ENCODE results near the gene LRRC28. TPM values are rescaled to one million over a fixed set of nuclear protein-coding genes. Genes with fewer than 3 reads are reported as not detected.
"Not testable (repeated sequence)": the region's sequence is repeated elsewhere in the genome, so short reads cannot be mapped to it uniquely, and the experiment has no call there.

The LRRC28 gene
- polyA plus RNA-seq, 3 donors = 34.0 to 39.2 (median 37.9) TPM

DNA sequence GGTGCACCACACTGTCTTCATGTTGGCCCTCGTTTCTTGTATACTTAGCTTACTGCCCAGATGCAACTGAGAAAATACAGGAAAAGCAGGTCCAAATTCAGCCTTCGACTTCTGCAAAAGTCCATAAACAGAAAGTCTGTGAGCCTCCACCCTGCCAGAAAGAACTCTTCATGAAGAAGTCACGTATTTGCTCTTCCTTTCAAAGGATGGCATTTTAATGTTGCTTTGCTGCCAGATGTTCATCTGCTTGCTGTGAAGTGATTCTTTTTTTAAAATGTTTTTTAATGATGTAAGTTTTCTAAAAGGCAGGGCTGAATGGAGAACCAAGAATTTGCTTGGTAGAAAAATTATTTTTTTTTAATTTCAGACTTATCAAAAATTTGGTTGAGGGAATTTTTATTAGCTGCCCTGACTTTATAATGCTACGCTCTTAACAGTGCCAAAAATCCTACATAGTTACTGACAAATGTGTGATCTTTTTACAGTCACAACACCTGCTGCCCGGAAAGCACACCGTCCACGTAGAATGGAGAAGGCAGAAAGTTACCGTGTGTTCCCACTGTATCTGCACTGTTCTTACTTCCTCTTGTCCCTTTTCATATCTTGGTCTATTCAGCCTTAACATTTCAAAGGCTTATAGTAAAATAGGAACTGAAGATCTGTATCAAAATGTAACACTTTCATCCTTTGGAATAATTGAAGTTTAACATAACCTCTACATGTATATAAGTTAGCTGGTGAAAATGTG, 136.3 kb downstream of the LRRC28 start:
- DNase-seq (ENCODE audit: low read depth in 3 of 3, low spot score in 2 of 3) = no peak

DNA sequence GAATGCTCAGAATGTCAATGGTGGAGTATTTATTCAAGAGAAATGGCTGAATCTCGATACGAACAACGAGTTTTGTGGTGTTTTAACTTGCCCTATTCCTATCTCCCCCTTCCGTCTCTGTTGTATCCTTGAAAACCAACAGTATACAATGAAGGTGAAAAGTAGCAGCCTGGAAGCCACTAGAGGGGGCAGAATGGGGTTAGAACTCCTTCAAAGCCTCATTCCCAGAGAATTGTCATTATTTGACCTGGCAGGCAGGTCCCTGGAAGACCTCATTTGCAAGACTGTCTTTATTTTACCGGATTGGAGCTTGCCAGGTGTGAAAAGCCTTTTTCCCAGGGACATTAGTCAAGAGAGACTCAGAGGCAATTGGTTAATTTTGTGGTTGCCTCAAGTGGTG, 139.4 kb downstream of the LRRC28 start:
- no peak for DNase-seq (ENCODE audit: low read depth in 3 of 3, low spot score in 2 of 3)

DNA sequence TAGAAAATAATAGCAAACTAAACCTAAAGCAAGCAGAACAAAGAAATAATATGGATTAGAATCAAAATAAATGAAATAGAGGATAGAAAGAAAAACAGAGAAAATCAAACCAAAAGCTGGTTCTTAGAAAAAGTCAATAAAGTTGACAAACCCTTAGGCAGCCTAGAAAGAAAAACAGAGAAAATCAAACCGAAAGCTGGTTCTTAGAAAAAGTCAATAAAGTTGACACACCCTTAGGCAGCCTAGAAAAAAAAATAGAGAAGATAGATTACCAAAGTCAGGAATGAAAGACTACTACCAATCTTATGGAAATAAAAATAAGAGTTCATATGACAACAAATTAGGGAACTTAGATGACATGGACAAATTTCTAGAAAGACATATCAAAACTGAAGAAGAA, 142.4 kb downstream of the LRRC28 start:
- no peak for DNase-seq (ENCODE audit: low read depth in 3 of 3, low spot score in 2 of 3)

DNA sequence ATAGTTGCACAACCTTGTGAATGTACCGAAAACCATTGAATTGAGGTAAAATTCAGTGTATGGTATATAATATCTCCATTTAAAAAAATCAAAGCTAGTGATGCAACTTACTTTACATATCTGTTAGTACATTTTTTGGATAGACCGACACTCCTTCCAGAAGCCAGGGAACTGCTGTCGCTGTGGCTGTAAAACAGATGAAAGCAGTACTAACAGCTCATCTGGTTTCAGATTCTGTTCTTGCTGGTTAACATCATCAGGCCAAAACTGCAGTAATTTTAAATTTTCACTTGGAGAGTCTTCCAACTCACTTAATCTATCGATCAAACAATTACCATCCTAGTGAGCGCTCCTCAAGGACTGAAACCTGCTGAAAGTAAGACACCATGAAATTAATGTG, 145.1 kb downstream of the LRRC28 start:
- DNase-seq (ENCODE audit: low read depth in 3 of 3, low spot score in 2 of 3) = no peak

DNA sequence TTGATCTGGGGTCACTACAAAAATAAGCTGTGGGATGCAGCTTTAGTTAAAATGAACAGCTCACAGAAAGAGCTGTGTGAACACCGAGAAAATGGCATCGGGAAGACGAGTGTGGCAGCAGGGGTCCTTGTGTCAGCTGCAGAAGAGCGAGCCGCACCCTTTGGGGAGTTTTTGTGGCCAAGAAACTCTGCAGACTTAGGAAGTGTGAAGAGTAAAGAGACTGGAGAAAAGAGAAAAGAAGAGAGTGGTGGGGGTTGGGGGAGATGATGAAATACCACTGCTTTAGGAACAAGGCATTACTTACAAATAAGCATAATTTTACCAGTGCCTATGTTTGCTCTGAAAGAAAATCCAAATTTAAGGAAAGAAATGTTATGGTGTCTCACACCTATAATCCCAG, 147.8 kb downstream of the LRRC28 start:
- no peak for DNase-seq (ENCODE audit: low read depth in 3 of 3, low spot score in 2 of 3)

DNA sequence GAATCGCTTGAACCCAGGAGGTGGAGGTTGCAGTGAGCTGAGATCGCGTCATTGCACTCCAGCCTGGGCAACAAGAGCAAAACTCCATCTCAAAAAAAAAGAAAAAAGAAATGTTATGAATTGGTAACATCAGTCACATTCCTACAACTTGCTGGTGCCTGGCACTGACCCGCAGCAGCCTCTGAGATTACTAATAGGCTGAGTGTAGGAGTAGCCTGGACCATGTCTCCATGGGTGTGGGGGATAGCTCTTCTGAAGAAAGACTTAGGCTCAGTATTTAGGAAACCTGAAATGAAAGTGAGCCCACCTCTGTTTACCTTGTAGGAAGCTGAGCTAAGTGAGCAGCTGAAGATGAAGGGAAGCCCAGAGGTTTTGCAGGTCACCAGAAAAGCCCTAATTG, 148.3 kb downstream of the LRRC28 start:
- no peak for DNase-seq (ENCODE audit: low read depth in 3 of 3, low spot score in 2 of 3)

DNA sequence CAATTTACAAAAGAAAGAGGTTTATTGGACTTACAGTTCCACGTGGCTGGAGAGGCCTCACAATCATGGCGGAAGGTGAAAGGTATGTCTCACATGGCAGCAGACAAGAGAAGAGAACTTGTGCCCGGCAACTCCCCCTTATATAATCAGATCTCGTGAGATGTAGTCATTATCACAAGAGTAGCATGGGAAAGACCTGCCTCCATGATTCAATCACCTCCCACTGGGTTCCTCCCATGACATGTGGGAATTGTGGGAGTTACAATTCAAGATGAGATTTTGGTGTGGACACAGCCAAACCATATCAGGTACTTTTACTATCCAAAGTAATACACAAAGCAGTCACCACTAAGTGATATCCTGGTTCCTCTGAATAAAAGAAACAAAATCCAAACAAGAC, 149.9 kb downstream of the LRRC28 start:
- DNase-seq (ENCODE audit: low read depth in 3 of 3, low spot score in 2 of 3) = not testable (repeated sequence)

DNA sequence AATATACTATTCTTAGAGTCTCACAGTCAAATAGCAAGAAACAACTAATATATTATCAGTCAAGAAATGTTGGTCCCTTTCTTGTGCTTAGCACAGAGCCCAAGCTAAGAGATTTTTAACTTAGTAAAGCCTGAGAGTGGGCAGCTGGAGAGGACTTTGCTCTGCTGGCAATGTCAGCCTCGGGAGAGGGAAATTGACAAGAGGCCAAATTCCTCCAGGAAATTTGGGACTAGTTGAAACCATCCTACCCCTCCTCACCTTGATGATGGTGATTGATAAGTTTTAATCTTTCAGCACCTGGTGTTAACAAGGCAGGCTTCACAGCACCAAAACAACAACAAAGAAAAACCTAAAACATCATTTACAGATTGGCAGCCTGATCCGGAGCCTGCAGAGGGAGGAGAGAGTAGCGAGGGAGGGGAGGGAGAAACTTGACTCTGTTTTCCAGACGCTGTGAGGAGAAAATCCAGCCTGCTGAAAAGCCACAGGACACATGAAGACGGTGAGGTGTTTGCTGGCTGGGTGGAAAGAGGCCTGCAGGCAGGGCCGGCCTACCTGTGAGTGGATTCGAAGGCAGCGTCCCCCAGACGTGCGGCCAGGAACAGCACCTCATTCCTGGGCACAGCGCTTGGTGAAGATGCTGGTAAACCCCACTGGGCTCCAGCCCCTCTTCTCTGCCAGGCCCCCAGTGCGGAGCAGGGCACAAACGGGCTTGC, 150.9 kb downstream of the LRRC28 start:
- no peak for DNase-seq (ENCODE audit: low read depth in 3 of 3, low spot score in 2 of 3)

DNA sequence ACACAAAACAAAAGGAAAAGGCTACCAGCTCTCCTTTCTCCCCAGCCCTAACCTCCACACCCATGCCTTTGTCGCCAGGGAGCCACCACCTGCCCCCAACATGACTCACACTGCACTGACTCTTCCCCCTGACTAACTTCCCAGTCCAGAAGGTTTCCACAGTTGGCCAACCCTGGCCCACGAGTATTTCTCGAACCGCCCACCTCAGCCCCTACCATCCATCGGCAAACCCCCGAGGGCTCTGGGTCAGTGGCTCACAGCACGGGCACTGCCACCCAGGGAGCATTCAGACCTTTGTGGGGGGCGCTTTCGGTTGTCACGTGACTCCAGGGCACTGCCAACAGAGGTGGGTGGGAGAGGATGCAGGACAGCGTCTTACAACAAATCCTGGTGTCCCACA, 152.3 kb downstream of the LRRC28 start:
- DNase-seq (ENCODE audit: low read depth in 3 of 3, low spot score in 2 of 3) = no peak

DNA sequence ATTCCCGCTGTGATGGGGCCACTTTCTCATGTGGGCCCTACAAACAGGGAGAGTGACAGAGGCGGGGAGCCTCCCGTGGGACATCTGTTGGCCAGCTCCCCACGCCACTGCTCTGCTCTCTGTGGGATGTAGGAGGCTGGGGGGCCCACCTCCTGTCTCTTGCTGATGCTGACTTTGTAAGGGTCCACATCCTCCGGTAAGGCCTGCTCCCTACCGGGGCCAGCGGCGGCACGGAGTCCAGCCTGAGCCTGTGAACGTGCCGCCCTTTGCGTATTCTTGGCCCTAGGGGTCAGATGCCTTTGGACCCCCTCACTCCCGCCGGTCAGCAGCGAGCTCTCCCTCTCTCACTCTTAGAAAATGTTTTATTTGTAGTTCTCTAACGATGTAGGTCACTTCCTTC, 153.2 kb downstream of the LRRC28 start:
- no peak for DNase-seq (ENCODE audit: low read depth in 3 of 3, low spot score in 2 of 3)

DNA sequence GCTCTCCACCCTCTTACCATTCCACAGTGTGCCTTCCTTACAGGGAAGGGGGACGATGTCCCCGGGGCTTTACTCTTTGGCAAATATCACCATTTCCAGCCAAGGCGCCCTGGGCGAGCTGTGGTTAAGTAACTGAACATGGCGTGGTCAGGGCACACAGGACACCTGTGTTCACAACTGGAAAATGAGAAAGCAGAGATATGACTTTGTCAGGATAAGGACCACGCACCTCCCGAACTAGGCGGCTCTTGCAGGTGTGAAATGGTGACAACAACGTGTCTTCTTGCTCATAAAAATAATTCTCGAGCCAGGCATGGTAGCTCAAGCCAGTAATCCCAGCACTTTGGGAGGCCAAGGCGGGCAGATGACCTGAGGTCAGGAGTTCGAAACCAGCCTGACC, 154.8 kb downstream of the LRRC28 start:
- DNase-seq (ENCODE audit: low read depth in 3 of 3, low spot score in 2 of 3) = no peak

DNA sequence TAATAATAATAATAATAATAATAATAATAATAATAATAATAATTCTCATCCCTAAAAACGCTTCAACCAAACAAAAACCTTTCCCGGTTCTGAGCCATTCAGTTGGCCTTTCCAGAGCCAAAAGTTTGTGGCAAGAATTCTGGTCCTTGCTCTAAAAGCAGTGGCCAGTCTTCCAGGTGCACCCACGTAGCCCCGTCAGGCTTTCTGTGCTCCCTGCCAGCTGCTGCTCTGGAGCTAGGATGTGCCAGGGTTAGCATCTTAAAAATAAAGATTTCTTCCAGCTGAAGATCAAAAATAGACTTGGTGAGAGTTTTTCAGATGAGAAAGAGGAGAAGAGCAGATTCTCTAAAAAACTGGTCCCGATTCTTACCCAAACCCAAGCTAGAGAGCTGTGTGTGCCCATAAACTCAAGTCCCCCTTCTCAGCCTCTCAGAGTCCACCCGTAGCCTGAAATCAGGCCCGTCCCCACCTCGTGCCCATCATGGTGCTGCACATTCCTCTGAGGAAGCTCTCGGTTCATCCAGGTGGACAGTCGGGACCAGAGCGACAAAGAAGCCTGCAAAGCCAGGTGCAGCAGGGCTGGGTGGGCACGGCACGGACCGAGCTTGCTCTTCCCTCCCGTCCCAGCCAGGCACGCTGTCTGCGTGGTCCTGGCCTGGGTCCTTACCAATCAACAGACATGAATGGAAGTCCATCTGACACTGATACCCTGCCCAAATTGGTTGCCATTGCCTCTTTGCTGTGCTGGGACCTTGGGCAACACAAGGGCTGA, 155.6 kb downstream of the LRRC28 start:
- DNase-seq (ENCODE audit: low read depth in 3 of 3, low spot score in 2 of 3) = no peak

DNA sequence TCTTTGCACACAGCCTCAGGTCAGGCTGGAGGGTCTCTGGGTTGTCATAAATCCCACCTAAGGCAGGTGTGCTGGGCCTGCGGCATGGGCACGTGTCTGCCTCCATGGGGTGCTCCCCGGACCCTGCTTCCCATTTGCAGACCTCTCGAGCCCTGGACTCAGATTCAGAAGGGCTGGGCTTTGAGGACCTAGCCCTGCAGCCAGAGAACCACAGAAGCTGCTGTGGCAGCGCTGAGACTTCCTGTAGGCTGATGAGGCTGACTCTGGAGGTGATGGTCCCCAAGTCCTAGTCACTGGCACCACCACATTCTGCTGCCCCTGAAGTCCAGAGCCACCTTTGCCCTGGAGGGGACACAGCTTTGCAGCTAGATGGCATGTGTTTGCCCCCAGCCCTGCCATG, 156.4 kb downstream of the LRRC28 start:
- no peak for DNase-seq (ENCODE audit: low read depth in 3 of 3, low spot score in 2 of 3)

DNA sequence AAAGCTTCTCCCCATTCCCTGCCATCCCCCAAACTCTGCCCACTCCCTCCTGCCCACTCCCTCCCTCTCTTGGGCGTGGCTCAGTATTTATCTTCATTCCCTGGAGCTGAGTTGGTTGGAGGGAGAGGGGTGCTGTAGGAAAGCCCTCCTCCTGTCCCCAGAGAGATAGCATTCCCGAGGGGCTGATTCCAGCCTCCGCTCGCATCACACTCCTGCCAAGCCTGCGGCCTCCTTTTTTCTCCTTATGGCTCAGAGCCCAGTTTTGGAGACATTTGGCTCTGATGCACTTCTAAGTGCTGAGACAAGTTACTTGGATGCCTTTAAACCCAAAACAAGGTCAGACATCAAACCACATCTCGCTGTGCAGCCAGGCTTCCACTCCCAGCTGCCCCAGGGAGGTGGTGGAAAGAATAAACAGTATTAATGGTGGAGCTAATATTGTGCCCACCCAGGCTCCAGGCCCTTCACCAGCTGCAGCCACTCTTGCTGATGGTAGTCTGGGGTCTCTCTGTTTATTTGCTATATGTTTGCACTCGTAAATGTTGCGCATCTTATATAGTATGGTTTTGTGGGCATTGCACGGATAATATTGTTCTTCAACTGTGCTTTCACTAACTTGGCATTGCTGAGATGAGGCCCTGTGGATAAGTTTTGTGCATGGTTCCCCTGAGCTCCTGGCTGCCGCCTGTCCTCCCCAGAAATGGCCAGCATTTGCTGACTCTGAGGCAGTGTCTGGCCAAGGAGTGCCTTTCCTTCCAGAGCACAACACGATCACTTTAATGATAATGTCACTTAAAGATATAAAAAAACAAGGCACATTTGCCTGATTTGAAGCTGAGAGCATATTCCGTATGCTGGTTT, 157.2 kb downstream of the LRRC28 start:
- no peak for DNase-seq (ENCODE audit: low read depth in 3 of 3, low spot score in 2 of 3)

DNA sequence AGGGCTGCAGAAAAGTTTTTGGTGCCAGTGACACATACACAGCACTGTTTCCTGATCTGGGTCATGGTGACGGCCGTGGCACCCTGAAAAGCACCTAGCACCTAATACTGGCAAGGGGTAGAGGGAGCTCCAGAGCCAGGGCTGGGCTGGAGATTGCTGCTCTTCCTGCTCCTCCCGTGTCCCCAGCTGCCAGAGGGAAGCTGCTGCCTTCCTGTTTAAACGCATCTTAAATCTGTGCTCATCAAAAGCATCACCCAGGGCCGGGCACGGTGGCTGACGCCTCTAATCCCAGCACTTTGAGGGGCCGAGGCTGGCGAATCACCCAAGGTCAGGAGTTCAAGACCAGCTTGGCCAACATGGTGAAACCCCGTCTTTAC, 157.8 kb downstream of the LRRC28 start:
- no peak for DNase-seq (ENCODE audit: low read depth in 3 of 3, low spot score in 2 of 3)

DNA sequence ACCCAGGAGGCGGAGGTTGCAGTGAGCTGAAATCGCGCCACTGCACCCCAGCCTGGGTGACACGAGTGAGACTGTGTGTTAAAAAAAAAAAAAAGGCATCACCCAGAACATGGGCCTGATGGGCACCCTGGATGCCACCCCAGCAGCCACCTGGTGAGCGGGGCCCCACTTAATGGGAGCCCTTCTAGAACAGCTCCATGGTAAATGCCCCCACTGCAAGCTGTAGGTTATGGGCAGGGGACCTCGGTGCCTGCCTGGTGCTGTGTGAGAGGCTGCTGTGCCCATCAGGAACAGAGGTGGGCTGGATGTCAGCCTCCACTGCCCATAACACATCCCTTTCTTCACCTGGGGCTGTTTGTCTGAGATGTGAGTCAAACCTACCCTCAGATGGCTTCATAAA, 158.3 kb downstream of the LRRC28 start:
- DNase-seq (ENCODE audit: low read depth in 3 of 3, low spot score in 2 of 3) = no peak

DNA sequence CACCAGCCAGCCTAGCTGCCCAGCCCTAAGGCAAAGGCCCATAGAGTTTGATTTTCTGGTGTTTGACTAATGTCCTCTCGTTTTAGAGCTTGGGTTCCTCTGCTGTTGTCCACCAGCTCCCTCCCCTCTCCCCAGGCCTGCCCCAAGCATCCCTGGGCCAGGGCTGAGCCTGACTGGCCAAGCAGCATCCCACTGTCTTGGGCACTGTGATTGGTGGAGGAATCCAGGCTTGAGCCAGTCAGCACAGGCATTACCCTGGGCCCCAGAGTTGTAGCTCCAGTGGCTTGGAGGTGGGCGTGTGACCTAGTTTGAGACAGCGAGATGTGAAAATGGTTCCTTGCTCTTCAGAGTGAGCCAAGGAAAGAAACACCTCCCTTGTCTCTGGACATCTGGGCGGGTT, 159.2 kb downstream of the LRRC28 start:
- DNase-seq (ENCODE audit: low read depth in 3 of 3, low spot score in 2 of 3) = no peak

DNA sequence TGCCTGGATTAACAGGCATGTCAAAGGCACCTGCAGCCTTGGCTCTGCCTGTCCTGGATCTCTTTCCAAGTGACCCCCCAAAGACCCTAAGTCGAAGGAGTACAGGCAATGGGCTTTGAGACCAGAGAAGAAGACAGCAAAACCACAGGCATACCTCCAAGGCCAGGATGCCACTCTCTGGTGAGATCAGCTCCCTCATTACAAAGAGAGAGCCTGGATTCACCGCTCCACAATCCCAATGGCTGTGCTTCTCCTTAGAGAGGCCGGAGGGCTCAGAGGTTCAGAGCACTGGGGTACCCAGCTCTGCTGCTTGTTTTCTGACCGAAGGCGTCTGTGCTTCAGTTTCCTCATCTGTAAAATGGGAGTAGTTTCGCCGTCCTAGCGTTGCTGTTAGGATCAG, 160.0 kb downstream of the LRRC28 start:
- no peak for DNase-seq (ENCODE audit: low read depth in 3 of 3, low spot score in 2 of 3)

DNA sequence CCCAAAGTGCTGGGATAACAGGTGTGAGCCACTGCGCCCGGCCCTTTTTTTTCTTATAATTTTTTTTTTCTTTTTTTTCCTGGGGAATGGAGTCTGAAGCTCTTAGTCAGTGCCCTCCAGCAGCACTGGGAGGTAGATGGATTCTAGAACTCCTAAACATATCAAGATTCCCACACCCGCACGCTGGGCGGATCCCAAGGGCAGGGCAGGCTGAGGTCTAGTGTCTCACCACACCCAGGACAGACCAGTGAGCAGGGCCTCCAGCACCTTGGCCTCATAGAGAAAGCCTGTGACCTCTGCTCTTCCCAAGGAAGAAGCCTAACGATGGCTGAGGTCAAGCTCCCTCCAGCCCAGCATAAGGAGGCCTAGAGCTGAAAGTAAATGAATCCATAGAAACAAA, 160.8 kb downstream of the LRRC28 start:
- DNase-seq (ENCODE audit: low read depth in 3 of 3, low spot score in 2 of 3) = no peak

DNA sequence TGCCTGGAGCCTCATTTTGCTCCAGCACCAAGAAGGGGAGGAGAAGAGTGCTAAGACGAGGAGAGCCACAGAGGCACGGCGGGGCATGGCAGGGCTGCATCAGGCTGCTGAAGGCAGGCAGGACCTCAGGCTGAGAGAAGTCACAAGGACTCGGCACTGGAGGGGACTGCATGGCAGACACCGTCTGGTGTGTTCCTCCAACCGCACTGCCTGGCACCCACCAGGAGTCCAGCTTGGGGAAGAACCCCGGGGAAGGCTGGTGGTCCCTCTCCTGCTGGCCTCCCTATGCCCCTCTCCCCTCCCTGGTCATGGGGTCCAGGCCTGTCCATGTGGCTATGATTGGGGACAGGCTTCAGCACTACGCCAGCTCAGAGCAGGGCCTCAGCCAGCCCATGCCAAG, 161.3 kb downstream of the LRRC28 start:
- DNase-seq (ENCODE audit: low read depth in 3 of 3, low spot score in 2 of 3) = no peak
